SU-DHL-6 (cell line): ENCODE data around the gene KRT39.

Experiments used
- H2AFZ ChIP-seq: fragments of 200-600 bp; sonication (generic); 2 replicates; pipeline ENCODE4 v1.6.1; 2014; ENCODE audit warnings: low read depth, mild to moderate bottlenecking, moderate library complexity, mixed read lengths, antibody characterized with exemption, low read length; ENCODE audit not compliant: severe bottlenecking
- H3F3A ChIP-seq: fragments of 200-600 bp; shearing (Covaris generic); 2 replicates; pipeline ENCODE4 v1.6.0; 2016; ENCODE audit warnings: antibody characterized with exemption, mild to moderate bottlenecking; ENCODE audit not compliant: insufficient read depth
- H3K27ac ChIP-seq: fragments of 200-600 bp; sonication (generic); 2 replicates; pipeline ENCODE4 v1.5.1; 2016; ENCODE audit warnings: low read depth, mild to moderate bottlenecking, low read length, moderate library complexity, mixed read lengths
- H3K27me3 ChIP-seq: fragments of 200-600 bp; sonication (generic), shearing (Covaris generic); 2 replicates; pipeline ENCODE4 v1.6.0; 2014; ENCODE audit warnings: mild to moderate bottlenecking, low read length
- H3K36me3 ChIP-seq: fragments of 200-600 bp; sonication (generic); 2 replicates; pipeline ENCODE4 v1.6.1; 2014; ENCODE audit warnings: mild to moderate bottlenecking, low read length, mixed read lengths
- H3K4me2 ChIP-seq: fragments of 300-600, 200-600 bp; shearing (Covaris generic), sonication (generic); 2 replicates; pipeline ENCODE4 v1.6.0; 2014; ENCODE audit warnings: low read length, low read depth, mild to moderate bottlenecking; ENCODE audit not compliant: poor library complexity, severe bottlenecking
- H3K4me3 ChIP-seq: fragments of 200-600 bp; sonication (generic); 2 replicates; pipeline ENCODE4 v1.5.1; 2014; ENCODE audit warnings: antibody characterized with exemption, low read length, mild to moderate bottlenecking, mixed read lengths; ENCODE audit not compliant: insufficient read depth, poor library complexity, severe bottlenecking
- H3K79me2 ChIP-seq: fragments of 200-600 bp; sonication (generic); 2 replicates; pipeline ENCODE4 v1.6.1; 2014; ENCODE audit warnings: mild to moderate bottlenecking, low read length, moderate library complexity; ENCODE audit not compliant: insufficient read depth
- H3K9ac ChIP-seq: fragments of 200-600 bp; sonication (generic); 2 replicates; pipeline ENCODE4 v1.7.0; 2014; ENCODE audit warnings: mild to moderate bottlenecking, low read length
- H3K9me2 ChIP-seq: fragments of 200-600 bp; sonication (generic); replicated peaks from 2 replicates; pipeline ENCODE4 v1.6.1; 2014; ENCODE audit warnings: low read length; ENCODE audit not compliant: insufficient read depth
- H3K9me3 ChIP-seq: fragments of 200-600 bp; sonication (generic); 2 replicates; pipeline ENCODE4 v1.6.1; 2014; ENCODE audit warnings: low read length, mixed read lengths; ENCODE audit not compliant: insufficient read depth
- H4K20me1 ChIP-seq: fragments of 200-600 bp; sonication (generic); 2 replicates; pipeline ENCODE4 v1.6.1; 2014; ENCODE audit warnings: low read depth, mild to moderate bottlenecking, antibody characterized with exemption, low read length, moderate library complexity, mixed read lengths
- CTCF ChIP-seq: fragments of 200-600 bp; sonication (generic); IDR thresholded peaks from one replicate; pipeline ENCODE4 v1.5.1; 2017; ENCODE audit warnings: antibody characterized with exemption, mild to moderate bottlenecking, low read length, moderate library complexity; ENCODE audit not compliant: insufficient read depth, poor library complexity, severe bottlenecking
- EZH2phosphoT487 ChIP-seq: fragments of 200-600 bp; sonication (generic), shearing (Covaris generic); conservative IDR thresholded peaks from 2 replicates; pipeline ENCODE4 v1.6.1; 2018; ENCODE audit warnings: mild to moderate bottlenecking, antibody characterized with exemption, low read length, moderate library complexity, mixed read lengths

Gene KRT39

GRCh38 chr17:40995116-40995515 lies 28.4 kb upstream of the KRT39 start:
- no peaks in the 10 kb centered on the region for H3K36me3 ChIP-seq

GRCh38 chr17:40993839-40994238 lies 27.1 kb upstream of the KRT39 start, which contains the start of gene KRTAP3-3:
TSS of gene KRTAP3-3 (minus strand) at chr17:40994164. CDS start at chr17:40994097, 67 bp downstream.
- Histone ChIP-seq H3K9ac (no peak within 1 kb of the TSS), H4K20me1 (no peaks in the 10 kb centered on the region), H2AFZ (no peak within 1 kb of the TSS), H3K9me3 (no peaks in the 10 kb centered on the region), H3K4me2 (no peak within 1 kb of the TSS), H3F3A (no peaks in the 10 kb centered on the region), H3K79me2 (no peaks in the 10 kb centered on the region), H3K9me2 (no peaks in the 10 kb centered on the region), H3K4me3 (no peak within 1 kb of the TSS), H3K36me3 (no peaks in the 10 kb centered on the region), H3K27me3 (no peaks in the 10 kb centered on the region), H3K27ac (no peak within 1 kb of the TSS)
- TF ChIP-seq EZH2phosphoT487, result no peak
- TF ChIP-seq CTCF, result no peak

More at GRCh38 chr17:40995116-40995515, 28.4 kb upstream of the KRT39 start:
- TF ChIP-seq EZH2phosphoT487, result no peak
- TF ChIP-seq CTCF, result no peak
- H3K4me2 ChIP-seq, result no peak overlapping the region
- no peaks in the 10 kb centered on the region for H3K9me3 ChIP-seq
- no peaks in the 10 kb centered on the region for H3K9me2 ChIP-seq
- H4K20me1 ChIP-seq, result no peaks in the 10 kb centered on the region
- no peak overlapping the region for H3K9ac ChIP-seq
- H2AFZ ChIP-seq, result no peak overlapping the region
- no peak overlapping the region for H3K4me3 ChIP-seq
- no peaks in the 10 kb centered on the region for H3F3A ChIP-seq
- H3K27me3 ChIP-seq, result no peaks in the 10 kb centered on the region
- no peaks in the 10 kb centered on the region for H3K79me2 ChIP-seq
- no peak overlapping the region for H3K27ac ChIP-seq

GRCh38 chr17:40993084-40993483 lies 26.3 kb upstream of the KRT39 start:
- no peak overlapping the region for H3K27ac ChIP-seq
- no peaks in the 10 kb centered on the region for H3K36me3 ChIP-seq
- H3F3A ChIP-seq, result no peaks in the 10 kb centered on the region
- H3K9ac ChIP-seq, result no peak overlapping the region
- no peak for TF ChIP-seq CTCF
- no peak for TF ChIP-seq EZH2phosphoT487
- H3K4me3 ChIP-seq, result no peak overlapping the region
- H3K79me2 ChIP-seq, result no peaks in the 10 kb centered on the region
- no peaks in the 10 kb centered on the region for H3K9me3 ChIP-seq
- no peaks in the 10 kb centered on the region for H4K20me1 ChIP-seq
- no peaks in the 10 kb centered on the region for H3K27me3 ChIP-seq
- H2AFZ ChIP-seq, result no peak overlapping the region
- no peak overlapping the region for H3K4me2 ChIP-seq
- no peaks in the 10 kb centered on the region for H3K9me2 ChIP-seq
